Inflammatory macrophage treated with lipopolysaccharide for 4 hours (primary cell): ENCODE measurements around the gene PREX1.

ENCODE experiments used
- DNase-seq: peaks from one replicate; pipeline ENCODE4 v3.0.0-alpha.2; 2020

Gene PREX1

DNA sequence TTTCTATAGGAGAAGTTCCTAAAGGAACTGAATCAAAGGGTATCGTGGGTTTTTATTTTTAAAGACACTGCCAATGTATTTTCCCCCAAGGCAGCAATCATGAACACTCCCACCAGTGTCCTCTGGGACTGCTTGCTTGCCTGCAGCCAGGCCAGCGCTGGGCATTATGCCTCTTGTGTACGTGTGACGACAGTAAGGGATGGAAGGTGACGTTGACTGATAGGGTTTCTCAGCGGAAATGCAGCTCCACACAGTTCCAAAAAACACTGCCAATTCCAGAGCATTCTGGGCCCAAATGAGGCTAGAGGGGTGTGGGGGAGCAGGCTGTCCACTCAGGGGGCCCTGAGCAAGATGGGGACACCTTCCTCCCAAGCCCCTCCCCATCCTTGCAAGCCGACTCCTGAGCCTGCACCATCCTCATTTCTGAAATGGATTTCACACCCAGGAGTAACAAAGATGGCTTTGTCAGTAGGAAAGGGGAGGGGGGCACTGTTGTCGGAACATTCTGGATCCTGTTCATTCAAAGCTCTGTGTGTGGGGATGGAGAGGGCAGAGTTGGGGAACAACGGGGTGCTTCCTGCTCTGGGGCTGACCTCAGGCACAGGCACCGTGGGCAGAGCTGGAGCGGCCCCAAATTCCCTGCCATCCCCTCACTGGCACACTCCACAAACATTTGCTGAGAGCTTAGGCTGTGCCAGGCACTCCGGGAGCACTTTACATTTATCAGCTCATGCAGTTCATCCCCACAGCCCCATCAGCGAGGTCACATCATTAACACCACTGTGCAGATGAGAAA lies 20.0 kb downstream of the PREX1 start:
- DNase-seq: no peak

DNA sequence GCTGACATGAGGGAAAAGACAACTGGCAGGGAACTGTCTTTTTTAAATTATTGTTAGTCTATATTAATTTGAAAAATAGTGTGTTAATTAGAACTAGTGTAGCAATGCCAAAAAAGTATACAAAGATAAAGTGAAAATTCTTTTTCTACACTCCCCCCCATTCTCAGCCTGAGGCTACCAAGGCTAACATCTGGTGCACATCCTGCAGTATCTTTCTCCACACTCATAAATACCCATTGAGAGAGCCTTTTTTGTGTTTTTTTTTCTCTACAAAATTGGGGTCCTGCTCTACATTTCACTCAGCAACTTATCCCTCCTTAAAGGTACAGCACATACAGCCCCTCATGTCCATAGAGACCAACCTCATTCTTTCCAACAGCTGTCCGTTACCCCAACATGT lies 20.7 kb downstream of the PREX1 start:
- no peak for DNase-seq

DNA sequence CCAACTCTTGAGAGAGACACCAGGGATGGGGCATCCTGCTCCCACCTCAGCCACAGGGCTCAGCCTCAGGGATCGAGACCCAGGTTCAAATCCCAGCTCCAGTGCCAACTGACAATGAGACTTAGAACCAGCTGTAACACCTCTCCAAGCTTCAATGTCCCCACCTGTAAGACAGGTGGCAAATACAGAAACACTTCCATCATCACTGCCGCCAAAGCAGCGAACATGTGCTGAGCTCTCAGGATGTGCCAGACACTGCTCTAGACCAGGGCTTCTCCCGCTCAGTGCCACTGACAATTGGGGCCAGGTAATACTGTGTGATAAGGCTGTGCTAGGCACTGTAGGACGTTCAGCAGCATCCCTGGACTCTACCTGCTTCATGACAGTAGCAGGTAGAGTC lies 22.1 kb downstream of the PREX1 start:
- no peak for DNase-seq

DNA sequence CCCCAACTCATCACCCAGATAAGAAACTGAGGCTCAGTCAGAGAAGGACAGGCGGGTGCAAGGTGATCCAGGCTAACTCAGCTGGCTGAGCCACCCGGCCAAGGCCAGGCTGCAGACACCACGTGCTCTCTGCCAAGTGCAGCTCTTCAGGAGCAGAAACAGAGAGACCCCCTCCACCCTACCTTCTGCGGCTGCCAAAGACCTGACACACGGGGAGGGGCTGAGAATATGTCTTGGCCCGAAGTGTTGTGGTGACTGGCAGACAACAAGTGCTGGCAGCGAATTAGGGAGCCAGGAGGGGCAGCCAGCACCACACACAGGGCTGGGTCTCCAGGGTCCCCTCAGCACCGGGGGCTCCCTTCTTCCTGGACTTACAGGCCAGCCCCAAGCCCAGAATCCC lies 22.5 kb downstream of the PREX1 start:
- DNase-seq: no peak

DNA sequence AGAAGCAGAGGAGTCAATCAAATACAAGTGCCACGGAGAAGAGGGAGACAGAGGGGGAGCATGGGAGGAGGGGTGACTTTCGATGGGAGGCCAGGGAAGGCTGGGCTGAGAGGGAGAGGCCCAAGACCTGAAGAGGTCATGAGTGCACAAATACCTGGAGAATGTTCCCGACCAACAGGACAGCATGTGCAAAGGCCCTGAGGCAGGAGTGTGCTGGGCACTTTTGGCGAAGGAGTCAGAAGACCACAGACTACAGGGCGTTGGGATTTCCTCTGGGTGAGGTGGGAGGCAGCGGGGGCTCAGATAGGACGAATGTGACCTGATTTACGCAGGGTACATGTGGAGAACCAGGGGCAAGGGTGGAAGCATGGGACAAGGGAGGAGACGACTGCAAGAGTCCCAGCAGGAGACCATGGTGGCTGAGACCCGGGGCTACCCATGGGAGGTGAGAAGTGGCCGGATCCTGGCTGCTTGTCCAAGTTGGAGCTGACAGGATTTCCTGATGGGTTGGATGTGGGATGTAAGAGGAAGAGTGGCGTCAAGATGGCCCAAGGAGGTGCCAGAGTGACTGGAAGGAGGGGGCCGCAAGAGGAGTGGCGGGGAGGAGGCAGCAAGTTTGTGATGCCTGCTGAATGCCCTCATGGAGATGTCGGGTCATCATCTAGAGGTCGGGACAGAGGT lies 23.4 kb downstream of the PREX1 start:
- no peak for DNase-seq

DNA sequence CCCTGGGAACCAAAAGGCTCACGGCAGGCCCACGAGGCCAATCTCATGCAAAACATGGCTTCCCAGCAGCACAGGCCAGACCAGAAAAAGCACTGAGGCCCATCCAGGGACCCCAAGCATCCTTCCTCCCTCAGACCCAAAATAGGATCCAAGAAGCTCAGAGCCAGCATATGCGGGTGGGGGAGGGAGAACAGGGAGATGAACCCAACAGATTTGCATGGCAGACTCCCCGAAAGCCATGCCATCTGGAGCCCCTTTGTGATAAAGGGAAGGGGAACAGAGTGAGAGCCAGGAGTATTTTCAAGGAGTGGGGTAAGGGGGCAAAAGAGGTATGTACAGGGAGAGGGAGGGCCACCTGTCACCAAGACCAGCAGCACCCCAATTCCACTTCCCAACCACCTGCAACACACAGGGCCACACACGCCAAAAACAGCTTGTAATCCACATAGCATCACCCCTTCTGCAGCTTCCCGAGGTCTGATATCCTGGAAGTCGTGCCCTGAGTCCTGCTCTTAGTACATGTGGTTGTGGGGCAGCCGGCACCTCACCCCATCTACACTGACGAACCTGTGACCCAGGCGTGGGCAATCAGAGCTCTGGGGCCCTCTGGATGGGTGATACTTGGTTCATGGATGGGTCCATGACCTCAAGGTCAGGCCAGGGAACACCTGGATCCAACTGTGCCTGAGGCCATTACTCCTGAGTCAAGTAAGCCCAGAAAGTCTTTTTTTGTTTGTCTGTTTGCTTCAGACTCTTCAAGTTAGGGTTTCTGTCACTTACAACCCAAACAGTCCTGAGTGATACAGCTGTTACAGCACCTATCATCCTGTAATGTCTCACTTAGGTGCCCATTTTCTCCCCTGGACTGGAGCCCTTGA lies 24.4 kb downstream of the PREX1 start:
- no peak for DNase-seq

DNA sequence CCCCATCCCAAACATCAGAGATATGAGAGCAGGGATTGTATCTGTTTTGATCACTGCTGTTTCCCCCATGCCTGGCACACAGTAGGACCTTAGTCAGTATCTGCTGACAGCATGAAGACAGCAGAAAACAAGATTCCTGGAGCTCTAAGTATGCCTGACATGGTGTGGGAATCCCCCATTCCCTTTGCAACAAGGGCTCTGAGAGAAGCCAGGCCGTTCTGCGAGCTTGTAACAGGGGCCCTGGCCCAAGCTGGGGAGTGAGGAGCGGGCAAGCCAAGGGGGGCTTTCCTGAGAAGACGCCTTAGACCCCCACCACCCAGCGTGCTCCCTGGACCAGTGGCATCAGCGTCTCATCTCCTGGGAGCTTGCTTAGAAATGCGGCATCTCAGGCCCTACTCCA lies 25.2 kb downstream of the PREX1 start:
- DNase-seq: no peak

DNA sequence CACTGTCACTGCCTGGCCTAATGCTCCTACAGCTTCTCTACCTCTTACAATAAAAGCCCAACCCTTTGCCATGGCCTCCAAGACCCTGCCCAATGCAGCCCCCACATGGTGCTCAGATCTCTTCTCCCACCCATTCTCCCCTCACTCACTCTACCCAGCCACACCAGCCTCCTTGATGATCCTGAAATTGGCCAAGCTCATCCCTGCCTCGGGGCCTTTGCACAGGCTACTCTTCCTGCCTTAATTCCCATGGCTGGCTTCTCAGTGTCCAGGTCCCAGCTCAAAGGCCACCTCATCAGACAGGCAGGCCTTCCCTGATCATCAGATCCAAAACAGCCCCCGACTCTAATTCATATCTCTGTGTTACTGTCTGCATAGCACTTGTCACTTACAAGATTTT lies 25.6 kb downstream of the PREX1 start:
- DNase-seq: no peak

DNA sequence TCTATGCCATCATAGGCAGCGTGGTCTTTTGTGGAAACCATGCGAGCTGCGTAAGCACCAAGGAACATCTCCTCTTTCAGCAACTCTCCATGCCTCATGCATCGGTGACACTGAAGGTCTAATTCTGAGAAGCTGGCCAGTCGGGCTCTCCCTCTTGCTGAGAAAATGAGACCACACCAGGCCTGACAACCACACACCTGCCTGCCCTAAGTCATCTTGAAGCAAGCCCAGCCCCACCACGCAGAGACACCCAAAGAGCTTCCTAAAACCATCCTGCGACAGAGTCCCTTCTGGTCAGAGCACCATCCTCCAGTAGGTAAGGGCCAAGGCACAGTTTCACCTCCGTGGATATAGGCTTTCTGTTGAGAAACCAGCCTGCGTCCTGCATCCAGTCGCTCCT lies 26.6 kb downstream of the PREX1 start:
- no peak for DNase-seq

DNA sequence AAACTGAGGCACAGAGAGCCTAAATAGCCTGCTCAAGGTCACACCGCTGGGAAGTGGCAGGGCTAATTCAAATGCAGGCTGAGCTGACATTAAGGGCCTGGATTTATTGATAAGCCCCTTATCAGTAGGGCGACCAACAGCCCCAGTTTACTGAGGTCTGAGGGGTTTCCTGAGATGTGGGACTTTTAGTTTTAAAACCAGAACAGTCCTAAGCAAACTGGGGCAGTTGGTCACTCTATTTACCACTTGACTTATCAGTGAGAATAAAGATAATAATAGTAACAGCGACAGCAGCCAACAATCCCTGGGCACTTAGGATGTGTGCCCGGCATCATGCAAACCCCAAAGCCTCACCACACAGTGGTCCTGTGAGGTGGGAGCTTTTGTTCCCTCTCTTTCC lies 27.6 kb downstream of the PREX1 start:
- no peak for DNase-seq

DNA sequence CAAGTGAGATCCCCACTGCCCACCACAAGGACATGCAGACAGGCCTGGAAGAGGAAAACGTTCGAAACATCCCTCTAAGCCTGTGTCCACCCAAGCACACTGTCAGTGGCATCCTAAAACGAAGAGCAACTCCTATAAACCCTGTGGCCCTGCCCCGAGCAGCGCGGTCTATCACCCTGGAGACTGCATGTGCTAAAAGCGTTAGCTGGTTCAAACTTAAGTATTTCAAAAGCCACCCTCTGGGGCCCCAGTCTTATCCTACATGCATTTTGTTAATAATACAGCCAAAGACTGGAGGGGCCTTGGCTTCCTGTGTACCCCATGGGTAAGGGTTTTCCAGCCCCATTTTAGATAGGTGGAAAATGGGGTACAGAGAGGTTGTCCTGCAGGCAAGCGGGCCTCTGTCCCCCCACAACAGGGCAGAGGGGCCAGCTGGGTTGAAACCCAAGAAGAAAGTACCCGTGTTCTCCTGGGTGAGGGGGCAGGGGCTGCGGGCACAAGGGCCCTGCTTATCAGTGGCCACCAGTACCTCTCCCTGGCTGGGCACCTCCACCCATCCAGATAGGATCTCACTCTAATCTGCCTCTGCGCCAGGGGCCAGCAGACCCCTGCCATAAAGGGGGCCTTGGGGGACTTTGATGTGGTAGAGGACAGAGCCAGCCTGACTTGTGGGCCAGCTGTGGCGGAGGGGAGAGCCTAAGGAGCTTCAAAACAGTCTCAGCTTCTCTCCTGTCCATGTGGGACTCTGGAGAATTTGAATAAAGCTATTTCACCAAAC lies 28.3 kb downstream of the PREX1 start:
- no peak for DNase-seq

DNA sequence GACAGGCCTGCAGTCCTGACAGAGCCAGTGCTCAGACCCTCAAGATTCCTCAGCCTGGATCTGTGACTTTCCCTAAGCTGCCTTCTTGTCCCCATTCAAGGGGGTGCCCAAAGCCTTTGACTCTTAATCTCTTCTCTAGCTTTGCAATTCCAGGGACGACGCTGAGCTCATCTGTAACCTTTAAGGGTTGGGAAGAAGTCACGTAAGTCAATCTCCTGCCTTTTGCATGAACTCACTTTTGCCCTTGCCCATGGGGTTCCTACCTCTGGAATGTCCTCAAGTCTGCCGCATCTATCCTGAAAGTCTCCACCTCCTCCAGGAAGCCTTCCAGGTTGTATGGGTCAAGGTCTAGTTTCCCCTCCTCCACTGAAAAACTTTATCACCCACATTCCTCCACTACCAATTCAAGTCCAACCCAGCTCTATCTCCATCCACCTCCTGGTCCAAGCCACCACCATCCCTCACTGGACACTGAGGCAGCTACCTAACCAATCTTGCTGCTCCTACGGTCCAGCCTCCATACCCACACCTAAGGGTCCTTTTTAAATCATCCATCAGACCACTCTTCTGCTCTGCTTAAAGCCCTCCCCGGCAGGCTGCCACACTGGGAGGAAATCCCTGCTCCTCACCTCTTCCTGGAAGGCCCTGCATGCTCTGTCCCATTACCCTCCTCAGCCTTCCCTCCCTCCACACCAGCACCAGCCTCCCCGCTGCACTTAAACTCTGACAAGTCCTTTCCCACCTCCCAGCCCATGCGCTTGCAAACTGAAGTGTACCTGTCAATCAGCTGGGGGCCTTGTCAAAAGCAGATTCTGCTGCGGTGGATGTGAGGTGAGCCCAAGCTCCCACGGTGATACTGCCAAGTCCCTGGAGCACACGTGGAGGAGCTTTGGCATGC lies 29.7 kb downstream of the PREX1 start:
- no peak for DNase-seq

DNA sequence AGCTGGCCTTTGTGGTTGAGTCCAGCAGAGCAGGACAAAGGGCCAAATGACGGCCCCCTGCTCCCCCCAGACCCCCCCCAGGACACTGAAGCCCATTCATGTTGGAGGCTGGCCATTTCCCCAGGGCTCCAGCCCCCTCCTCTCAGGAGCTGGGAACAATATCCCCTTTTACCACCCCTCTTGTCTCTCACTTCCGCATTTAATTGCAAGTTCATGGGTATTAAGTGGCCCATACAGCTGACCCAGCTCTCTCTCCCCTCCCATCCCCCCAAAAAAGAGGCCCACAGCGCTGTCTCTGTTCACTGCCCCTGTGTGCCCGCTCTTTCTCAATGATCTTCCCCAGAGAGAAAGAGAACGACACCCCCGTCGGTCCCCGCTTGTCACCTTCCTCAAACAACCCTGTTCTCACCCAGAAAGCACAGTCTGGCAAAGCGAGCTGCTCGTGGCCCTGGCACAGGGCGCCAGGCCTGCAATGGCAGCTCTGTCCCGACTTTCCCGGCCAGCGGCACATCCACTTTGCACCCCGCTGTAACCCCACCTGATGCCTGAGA lies 30.4 kb downstream of the PREX1 start:
- DNase-seq: peak; percentile 37

DNA sequence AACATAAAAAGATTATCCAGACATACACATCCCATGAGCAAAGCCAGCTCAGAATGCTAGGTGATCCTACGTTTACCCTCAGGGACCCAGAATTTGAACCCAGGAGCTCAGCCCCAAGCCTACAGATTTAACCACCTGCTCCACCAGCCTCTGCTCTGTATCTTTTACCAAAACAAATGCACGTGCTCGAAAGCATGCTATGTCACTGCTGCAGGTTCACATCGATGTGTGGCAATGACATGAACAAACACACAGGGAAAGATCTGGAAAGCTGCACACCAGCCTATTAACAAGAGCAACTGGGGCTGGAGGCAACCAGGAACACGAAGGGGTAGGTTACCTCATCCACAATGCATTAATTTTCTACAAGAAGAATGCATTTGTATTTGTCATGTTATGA lies 32.1 kb downstream of the PREX1 start:
- DNase-seq: no peak

DNA sequence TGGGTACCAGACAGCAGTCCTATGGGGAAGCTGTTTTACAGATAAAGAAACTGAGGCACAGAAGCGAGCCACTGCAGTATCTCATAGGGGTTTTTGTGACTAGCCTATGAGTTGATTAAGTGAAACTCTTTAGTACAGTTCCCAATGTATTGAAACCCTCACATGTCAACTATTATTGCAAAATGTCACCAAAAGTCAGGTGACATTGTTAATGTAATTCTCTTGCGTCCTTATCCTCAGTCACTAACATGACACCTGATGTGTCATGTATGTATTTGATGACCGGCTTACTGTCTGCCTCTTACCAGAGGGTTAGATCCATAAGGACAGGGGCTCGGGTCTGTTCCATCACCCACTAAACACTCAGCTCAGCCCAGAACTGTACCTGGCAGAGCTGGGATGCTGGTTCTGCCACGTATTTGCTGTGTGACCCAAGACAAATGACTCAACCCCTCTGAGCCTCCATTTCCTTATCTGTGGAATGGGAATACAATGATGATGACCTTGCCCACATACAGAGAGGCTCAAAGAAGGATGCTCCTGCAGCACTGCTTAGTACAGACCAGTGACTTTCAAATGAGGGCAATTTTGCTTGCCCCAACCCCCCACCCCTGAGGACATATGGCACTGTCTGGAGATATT lies 32.9 kb downstream of the PREX1 start:
- DNase-seq: peak; percentile 71

DNA sequence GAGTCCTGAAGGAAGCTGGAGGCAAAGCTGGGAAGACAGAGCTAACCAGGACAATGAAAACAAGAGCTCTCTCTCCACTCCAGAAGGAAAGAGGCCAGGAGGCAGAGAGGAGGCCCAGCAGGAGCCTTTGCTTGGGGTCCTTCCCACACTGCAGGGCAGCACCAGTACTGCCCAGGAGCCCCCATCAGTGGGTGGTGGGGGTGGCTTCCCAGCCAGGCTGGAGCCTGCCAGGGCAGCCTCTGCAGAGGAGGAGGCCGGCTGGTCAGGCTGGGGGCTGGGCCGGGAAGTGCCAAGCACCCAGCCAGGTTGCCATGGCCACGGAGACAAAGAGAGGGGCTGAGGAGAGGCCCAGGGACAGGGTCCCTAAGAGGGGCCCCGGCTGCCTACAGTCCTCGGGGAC lies 33.4 kb downstream of the PREX1 start:
- no peak for DNase-seq

DNA sequence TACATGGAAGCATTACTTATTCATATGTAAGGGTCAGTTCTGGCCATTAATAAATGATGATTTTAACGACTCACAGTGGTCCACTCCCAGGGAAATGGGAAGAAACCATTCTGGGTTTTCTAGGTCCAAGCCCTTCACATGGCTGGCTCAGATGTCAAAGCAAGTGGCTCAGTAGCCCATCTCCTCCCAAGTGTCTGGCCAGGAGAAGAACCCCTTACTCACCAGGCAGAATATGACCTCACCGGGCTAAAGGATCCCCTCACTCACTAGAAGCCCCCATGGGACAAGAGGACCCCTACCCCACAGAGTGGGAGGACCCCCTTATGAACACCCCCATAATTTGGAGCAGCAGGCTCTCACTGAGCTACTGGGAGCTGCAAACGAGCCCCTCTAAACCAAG lies 34.0 kb downstream of the PREX1 start:
- DNase-seq: no peak

DNA sequence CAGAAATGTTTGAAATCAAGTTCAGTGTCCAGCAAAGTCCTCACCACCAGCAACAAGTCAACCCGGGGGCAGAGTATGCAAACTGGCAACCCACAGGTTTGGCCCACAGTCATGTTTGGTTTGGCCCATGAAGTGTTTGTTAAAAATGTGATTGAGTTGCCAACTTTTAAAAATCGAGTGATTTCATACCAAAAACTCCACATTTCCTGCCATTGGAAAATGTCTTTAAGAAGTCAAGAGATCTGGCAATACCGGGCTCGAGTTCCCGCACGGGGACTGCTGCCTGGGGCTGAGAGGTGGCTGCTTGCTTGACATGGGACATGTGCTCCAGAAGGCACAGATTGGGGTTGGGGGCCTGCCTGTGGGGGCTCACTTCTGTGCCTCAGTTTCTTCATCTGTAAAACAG lies 36.1 kb downstream of the PREX1 start:
- no peak for DNase-seq

DNA sequence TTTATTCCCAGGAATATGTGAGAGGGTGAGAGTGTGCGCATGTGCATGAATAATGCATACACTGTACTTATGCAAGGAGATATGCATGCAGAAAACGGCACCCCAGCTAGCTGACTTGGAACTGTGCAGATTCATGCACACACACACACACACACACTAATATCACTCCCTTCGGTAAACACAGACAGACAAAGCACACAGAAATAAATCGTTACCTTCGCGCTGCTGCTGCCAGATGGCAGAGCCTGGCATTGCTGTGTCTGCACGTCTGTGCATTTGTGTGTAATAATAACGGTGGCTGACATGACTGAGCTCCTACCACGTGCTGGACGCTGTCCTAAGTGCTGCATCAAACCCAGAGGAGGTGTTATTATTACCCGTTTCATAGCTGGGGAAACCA lies 36.8 kb downstream of the PREX1 start:
- DNase-seq: no peak

DNA sequence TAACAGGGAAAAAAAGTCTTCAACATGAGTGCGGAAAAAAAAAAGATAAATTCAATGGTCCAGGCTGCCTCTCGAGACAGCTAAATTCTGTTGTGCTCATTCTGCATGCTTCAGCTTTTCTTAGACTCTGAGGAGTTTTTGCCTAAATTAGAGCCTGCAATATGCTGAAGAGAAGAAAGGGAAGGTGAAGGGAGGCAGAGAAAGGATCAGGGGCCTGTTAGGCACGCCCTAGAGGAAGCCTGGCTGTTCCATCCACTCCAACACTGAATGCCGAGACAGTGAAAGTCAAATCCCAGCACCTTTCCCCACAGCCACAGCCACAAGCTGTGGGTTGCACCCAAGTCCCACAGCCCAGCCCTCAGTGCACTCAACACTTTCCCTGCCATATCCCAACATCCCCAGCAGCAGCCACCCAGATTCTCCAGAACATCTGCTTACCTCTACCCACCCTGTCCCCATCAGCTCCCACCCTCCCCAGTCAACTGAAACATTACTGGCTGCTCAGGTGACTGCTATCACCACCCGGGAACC lies 37.3 kb downstream of the PREX1 start:
- DNase-seq: no peak
